Cardiac septum (tissue), 1 donor: Measurements from ENCODE around the gene VAMP7. TPM values are rescaled to one million over a fixed set of nuclear protein-coding genes. Genes with fewer than 3 reads are reported as not detected.
"Not testable (repeated sequence)": the region's sequence is repeated elsewhere in the genome, so short reads cannot be mapped to it uniquely, and the experiment has no call there.

ENCODE experiments used
- DNase-seq: peaks from one replicate; pipeline ENCODE4 v3.0.0-alpha.2; 2020; ENCODE audit warnings: low spot score
- intact Hi-C: fragments of 100-400 bp; cut with DNase I; formaldehyde crosslinking; loops from one replicate; pipeline ENCODE4 v1.14.0; 2022
- long read RNA-seq: library from polyadenylated mRNA; unstranded; transcript quantifications from one replicate; pipeline ENCODE4 v2.0.0, GENCODE V29; 2021
- total RNA-seq: library from RNA; stranded (reverse); fragmentation: NEBNext Ultra II Directional; extraction: Animal tissue kit (Norgen Biotek cat#: 25700); gene quantifications from one replicate; pipeline ENCODE4 v1.2.1, GENCODE V29; 2021
- donor health status: DM: no; HTN: no; CAD: no.

Gene VAMP7, protein sequence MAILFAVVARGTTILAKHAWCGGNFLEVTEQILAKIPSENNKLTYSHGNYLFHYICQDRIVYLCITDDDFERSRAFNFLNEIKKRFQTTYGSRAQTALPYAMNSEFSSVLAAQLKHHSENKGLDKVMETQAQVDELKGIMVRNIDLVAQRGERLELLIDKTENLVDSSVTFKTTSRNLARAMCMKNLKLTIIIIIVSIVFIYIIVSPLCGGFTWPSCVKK
- 19.5 TPM for total RNA-seq
- long read RNA-seq, transcript VAMP7-202 (8 exons, 2,646 nt) = major isoform, 30 of 43 reads
- long read RNA-seq, partial matches to known transcripts = 2 of 43 reads
- long read RNA-seq, other reads (novel, unspliced or antisense) = 2 of 43 reads

DNA sequence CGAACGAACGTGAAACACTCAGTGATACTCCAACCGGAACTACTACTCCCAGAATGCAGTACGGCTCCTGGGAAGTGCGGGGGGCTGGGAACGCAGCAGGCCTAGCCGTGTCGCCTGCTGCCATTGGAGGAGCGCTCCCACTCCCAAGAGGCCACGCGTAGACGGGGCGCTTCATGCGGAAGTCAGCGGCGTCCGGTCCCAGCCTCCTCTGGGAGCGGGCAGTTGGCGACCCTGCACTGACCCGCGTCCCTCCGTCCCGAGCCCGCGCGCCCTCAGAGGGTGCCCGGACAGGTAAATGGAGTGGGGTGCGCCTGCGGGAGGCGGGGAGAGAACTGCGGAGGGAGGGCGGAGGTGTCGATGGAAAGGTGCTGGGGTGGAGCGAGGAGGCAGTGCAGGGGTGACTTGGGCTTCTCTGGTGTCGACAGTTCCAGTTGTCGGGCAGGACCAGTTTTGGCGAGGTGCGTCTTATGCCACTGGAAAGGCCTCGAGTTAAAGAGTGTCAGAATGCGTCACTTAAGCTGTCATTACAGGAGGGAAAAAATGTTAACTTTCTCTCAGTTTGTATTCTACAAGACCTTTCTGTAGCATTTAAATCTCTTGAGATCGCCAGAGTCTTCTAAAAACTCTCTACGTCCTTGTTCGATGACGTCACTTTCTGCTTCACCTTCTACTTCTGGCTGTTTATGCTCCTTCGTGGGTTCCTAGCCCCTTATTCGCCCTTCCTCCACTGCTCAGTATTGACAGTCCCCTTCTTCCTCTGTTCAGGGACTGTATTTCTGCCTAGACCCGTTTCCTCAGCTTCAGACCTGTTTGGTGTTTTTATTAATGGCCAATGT is at the start of gene VAMP7:
Gene VAMP7, plus strand, starts transcription at position 188 of the 836 bp plus-strand sequence. CDS start 8,122 bp downstream, outside the sequence.
- intact Hi-C loops = no loop called here

DNA sequence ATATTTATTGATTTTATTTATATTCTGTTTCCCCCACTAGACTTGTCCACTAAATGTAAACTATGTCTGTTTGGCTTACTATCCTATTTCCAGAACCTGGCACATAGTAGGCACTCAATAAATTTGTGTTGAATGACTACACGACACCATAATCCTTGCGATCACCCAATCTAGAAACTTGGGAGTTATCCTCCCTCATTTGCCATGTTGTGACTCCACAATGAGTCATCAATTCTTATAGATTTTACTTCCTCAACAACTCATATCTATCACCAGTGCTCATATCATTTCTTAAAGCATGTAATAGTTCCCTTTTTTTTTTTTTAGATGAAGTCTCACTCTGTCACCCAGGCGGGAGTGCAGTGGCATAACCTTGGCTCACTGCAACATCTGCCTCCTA is 39.9 kb upstream of the VAMP7 start:
- intact Hi-C loops = no loop called here
- no peak for DNase-seq

More for the DNA sequence above, at the start of gene VAMP7:
- peak; percentile 93 for DNase-seq

- DNase-seq, intact Hi-C loops: not testable (repeated sequence)
Measured at GRCh38 chrX:155851786-155852185, 29.4 kb upstream of the VAMP7 start.

- intact Hi-C loops = no loop called here
- no peak for DNase-seq
Measured at GRCh38 chrX:155857561-155857960, 23.6 kb upstream of the VAMP7 start.

DNA sequence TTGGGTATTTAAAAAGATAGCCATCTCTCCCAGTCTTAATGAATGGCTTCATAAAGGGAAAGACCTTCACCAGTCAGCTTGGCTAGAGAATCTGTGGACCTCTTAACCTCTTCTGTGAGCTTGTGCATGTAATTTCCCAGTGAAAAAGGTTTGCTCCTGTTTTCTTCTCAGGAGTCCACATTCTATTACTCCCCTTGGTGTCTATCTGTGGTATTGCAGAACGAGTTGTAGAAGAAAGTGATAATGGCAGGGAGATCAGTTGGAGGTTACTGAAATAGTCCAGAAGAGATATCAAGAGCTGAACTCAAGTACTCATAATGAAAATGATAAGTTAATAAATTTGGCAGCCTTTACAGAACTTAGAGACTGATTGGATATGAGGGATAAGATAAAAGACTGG is 16.5 kb upstream of the VAMP7 start:
- intact Hi-C loops = no loop called here
- DNase-seq = no peak

DNA sequence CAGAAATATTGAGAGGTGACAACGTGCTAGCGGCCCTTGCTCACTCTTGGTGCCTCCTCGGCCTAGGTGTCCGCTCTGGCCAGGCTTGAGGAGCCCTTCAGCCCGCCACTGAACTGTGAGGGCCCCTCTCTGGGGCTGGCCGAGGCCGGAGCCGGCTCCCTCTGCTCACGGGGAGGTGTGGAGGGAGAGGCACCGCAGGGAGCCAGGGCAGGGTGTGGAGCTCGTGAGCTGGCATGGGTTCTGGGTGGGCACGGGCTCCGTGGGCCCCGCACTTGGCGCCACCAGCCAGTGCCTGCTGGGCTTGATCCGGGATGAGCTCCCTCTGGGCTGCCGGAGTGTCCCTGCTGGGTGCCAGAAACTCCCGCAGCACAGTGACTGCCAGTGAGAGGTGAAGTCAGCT is 16.0 kb upstream of the VAMP7 start:
- intact Hi-C loops = no loop called here
- no peak for DNase-seq

DNA sequence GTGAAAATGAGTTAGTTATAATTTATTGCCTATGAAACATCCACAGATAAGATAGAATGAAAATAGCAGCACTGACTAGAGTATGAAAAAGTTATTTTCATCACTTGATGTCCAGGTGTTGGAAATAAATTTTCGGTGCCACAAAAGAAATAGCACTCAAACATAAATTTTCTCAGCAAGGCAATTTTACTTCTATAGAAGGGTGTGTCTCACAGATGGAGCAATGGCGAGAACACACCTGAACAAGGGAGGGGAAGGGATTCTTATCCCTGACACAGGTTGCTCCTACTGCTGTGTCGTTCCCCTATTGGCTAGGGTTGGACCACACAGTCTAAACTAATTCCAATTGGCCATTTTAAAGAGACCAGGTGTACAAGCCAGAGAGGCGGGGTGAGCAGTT is 13.3 kb upstream of the VAMP7 start:
- intact Hi-C loops = no loop called here
- no peak for DNase-seq

- intact Hi-C loops = no loop called here
- no peak for DNase-seq
Measured at GRCh38 chrX:155870958-155871357, 10.2 kb upstream of the VAMP7 start.

DNA sequence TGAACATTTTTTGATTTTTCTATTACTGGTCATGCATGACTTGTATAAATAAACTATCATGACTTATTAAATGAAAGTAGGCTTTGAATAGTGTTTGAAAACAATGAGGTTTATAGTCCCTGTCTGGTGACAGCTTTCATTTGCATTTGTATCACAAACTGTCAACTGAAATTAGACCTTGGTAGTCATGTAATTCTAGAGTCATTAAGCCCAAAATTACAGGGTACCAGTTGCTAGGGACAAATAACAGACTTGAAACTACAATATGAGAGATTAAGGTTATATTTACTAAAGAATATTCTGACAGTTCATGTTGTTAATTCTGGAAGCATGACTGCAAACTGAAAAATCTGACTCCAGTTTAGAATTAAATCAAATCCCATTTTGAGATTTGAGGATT is 9.2 kb upstream of the VAMP7 start:
- DNase-seq = no peak
- intact Hi-C loops = no loop called here

GRCh38 chrX:155873188-155873587 is 8.0 kb upstream of the VAMP7 start:
- DNase-seq = no peak
- intact Hi-C loops = no loop called here

DNA sequence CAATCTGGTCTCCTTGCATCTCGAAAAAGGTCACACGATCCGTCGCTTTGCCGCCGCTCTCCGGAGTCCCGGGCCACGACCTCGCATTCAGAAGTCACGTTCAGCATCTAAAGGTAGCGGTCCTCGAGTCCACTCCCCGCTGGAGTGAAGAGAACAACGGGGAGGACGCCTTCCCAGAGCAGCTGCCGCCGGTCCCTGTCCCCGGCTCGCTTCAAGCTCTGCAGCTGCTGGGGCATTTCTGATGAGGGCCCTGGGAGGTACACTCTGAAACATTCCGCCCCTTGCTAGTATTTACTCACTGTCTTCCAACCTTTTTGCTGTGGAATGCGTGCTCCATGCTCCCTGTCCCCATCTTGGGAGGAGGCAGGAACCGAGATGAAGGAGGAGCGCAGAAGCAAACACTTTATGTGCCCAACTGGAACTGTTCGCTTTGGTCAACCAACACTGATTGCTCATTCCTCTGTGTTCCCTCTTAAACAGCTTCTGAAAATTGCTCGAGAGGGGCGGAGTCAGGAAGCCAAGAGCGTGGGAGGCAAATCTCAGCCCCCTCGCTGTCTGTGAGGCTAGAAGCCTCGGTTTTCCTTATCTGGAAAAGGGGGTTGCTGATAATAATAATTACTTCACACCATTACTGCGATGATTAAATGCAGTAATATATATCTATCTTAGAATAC is 6.4 kb upstream of the VAMP7 start:
- intact Hi-C loops = no loop called here
- no peak for DNase-seq

DNA sequence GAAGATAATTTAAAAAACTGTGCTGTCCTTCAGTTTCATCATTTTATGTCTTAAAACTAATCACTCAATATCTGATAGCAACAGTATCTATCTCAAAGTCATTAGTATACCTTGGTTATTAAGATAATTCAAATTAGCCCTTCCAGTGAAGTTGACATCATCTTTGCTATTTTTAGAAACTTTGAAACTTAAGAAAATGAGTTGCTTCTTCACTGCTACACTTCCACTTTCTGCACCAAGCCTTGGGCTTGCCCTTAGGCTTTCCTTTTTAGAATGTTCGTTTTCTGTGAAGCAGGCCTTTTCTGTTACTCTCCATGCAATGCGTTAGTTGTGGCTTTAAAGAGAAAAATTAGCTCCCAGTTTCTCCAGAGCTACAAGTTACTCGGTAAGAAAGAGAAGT is 4.4 kb upstream of the VAMP7 start:
- no peak for DNase-seq
- intact Hi-C loops = no loop called here

DNA sequence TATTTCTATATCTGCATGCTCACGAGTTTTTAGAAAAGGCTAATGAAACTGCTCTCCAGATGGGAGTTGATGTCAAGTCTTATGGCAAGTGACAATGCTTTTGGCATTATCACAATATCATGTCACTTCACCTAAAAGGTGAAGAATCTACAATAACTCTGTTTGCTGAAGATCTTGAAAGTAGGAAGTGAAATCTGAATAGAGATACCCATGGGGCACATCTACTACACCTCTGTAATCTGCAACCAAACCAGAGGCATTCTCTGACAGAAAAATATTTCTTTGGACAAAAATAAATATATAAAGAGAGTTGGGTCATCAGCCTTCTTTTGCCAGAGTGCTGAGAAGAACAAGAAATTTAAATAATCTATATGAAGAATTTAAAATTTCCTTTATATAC is 3.9 kb upstream of the VAMP7 start:
- intact Hi-C loops = no loop called here
- DNase-seq = no peak

DNA sequence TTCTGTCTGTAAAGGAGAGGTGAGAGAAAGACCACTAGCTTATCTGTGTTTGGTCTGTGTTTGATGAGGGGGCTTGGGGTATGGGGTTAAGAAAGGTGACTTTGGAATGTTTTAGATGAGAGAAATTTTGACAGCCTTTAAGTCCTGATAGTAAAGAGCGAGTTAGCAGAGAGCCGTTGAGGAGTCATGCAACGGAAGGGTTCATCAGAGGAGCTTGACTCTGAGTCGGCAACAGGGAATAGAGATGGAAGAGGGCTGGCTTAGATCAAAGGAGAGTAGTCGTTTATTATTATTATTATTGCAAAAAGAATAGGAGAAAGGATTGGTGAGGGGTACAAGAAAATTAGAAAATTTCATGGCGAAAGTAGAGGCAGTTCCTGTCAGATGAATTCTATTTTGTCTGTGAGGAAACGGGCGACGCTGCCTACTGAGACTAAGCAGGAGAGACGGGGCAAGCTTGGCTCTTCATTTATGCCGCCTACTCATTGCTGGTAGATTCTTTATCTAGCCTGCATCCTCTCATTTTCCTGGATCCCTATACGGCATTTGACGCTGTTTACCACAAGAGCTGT is 473 bp upstream of the VAMP7 start:
- DNase-seq = no peak
- intact Hi-C loops = no loop called here

- no peak for DNase-seq
- intact Hi-C loops = no loop called here
Measured at GRCh38 chrX:155886409-155886808, 5.3 kb downstream of the VAMP7 start.

- intact Hi-C loops = no loop called here
- no peak for DNase-seq
Measured at GRCh38 chrX:155888139-155888538, 7.0 kb downstream of the VAMP7 start.

- intact Hi-C loops = no loop called here
- DNase-seq = no peak
Measured at GRCh38 chrX:155889328-155889727, 8.2 kb downstream of the VAMP7 start.

DNA sequence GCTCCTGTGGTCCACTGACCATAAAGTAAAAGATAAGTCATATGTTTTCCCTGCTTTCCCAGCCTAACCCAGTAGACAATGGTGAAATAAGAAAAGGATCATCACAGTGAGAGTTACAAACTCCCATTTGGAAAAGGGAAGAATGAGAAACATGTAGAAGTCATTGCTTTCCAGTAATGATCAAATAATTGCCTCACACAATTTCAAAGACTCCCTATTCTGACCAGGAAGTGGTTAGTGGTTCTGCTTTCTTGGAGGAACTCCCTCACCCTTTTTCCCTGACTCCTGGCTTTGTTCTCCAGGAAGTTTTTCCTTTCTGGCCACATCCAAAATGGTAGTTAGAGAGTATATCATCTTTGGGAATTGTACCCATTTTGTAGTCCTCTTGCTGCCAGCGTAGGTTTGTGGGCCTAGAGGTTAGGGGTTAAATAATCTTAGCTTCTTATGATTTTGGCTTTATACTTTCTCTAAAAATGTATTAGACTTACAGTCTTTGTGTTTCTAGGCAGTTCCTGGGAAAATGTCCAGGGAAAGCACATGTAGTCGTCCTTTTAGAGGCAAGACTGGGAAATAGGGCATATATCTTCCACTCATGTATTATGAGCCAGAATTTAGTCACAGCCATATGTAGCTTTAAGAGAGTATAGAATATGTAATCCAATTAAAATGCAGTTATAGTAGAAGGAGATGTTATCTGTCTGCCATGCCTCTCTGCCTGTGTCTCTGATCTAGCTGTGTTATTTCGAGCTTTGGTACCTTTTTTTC is 10.5 kb downstream of the VAMP7 start:
- DNase-seq = no peak
- intact Hi-C loops = no loop called here

- intact Hi-C loops = no loop called here
- DNase-seq = no peak
Measured at GRCh38 chrX:155893521-155893920, 12.4 kb downstream of the VAMP7 start.
